Bronchial epithelial cell (primary cell): Measurements from ENCODE around the gene EIF2S2. TPM values are rescaled to one million over a fixed set of nuclear protein-coding genes. Genes with fewer than 3 reads are reported as not detected.

ENCODE experiments used
- DNase-seq: peaks from one replicate; pipeline ENCODE4 v3.0.0-alpha.2; 2010; ENCODE audit warnings: low read depth
- FAIRE-seq: peaks from 2 replicates; lab custom pipeline; 2011; peaks lifted over from hg19 to GRCh38; lab: Jason Lieb, UNC
- H3K27me3 ChIP-seq: 2 replicates; pipeline ENCODE4 v1.5.1; 2011; ENCODE audit warnings: low read length; ENCODE audit not compliant: control insufficient read depth, insufficient read depth
- H3K36me3 ChIP-seq: 2 replicates; pipeline ENCODE4 v1.5.1; 2011; ENCODE audit warnings: low read length; ENCODE audit not compliant: control insufficient read depth, insufficient read depth
- H3K4me3 ChIP-seq: 2 replicates; pipeline ENCODE4 v1.5.1; 2011; ENCODE audit warnings: mild to moderate bottlenecking, low read depth, low read length, control low read depth
- total RNA-seq: library from RNA; depleted of rRNA; stranded (reverse); fragments of >200 nt; gene quantifications from 2 replicates; pipeline ENCODE4 v1.2.1, GENCODE V29; 2014
- TF ChIP-seq, protein P1 (sequence below): IDR thresholded peaks from 2 replicates; pipeline ENCODE4 v1.5.1; 2011; ENCODE audit warnings: mild to moderate bottlenecking, moderate library complexity, low read length, control low read depth, inconsistent platforms; ENCODE audit not compliant: insufficient read depth, severe bottlenecking

EIF2S2 gene
- total RNA-seq, 1 donor from 2014 or later, result 129 TPM

GRCh38 chr20:34068001-34068400 lies 44.0 kb downstream of the EIF2S2 start:
- Histone ChIP-seq H3K36me3 (peaks cover 1% of the 10 kb centered on the region), H3K4me3 (no peak overlapping the region)

GRCh38 chr20:34066476-34067090 lies 45.5 kb downstream of the EIF2S2 start:
- no peaks in the 10 kb centered on the region for H3K36me3 ChIP-seq
- DNase-seq (peak; percentile 62), FAIRE-seq (no peak)
- no peak overlapping the region for H3K4me3 ChIP-seq
- TF ChIP-seq, protein P1, sequence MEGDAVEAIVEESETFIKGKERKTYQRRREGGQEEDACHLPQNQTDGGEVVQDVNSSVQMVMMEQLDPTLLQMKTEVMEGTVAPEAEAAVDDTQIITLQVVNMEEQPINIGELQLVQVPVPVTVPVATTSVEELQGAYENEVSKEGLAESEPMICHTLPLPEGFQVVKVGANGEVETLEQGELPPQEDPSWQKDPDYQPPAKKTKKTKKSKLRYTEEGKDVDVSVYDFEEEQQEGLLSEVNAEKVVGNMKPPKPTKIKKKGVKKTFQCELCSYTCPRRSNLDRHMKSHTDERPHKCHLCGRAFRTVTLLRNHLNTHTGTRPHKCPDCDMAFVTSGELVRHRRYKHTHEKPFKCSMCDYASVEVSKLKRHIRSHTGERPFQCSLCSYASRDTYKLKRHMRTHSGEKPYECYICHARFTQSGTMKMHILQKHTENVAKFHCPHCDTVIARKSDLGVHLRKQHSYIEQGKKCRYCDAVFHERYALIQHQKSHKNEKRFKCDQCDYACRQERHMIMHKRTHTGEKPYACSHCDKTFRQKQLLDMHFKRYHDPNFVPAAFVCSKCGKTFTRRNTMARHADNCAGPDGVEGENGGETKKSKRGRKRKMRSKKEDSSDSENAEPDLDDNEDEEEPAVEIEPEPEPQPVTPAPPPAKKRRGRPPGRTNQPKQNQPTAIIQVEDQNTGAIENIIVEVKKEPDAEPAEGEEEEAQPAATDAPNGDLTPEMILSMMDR, result no peak
- H3K27me3 ChIP-seq, result no peaks in the 10 kb centered on the region

More at GRCh38 chr20:34068001-34068400, 44.0 kb downstream of the EIF2S2 start:
- DNase-seq, result no peak
- H3K27me3 ChIP-seq, result no peaks in the 10 kb centered on the region
- TF ChIP-seq, protein P1, result no peak
- FAIRE-seq, result no peak

DNA sequence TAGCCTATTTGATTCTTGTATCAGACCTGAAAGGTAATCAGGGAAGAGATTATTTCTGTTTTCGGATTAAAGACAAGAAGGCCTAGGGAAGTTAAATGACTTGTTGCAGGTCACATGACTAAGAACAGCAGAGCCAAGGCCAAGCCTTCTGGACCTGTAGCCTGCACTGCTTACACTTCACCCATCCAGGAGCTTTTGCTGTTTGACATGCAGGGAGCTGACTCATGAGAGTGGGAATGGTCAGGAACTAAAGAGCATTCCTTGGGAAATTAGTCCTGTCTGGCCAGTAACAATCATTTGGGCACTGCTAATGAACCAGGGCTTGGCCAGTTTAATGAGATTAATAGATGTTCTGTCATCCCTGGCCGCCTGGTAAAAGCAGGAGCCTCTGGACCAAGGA lies 46.8 kb downstream of the EIF2S2 start:
- peak; percentile 66 for DNase-seq
- no peak for FAIRE-seq
- no peaks in the 10 kb centered on the region for H3K36me3 ChIP-seq
- H3K4me3 ChIP-seq, result no peak overlapping the region
- no peaks in the 10 kb centered on the region for H3K27me3 ChIP-seq
- TF ChIP-seq, protein P1, result no peak

GRCh38 chr20:34064286-34064685 lies 47.8 kb downstream of the EIF2S2 start:
- Histone ChIP-seq H3K27me3 (no peaks in the 10 kb centered on the region), H3K36me3 (no peaks in the 10 kb centered on the region), H3K4me3 (no peak overlapping the region)
- TF ChIP-seq, protein P1, result no peak
- DNase-seq (no peak), FAIRE-seq (no peak)

GRCh38 chr20:34062570-34063482 lies 49.2 kb downstream of the EIF2S2 start:
- no peak overlapping the region for H3K4me3 ChIP-seq
- DNase-seq (peak; percentile 77), FAIRE-seq (no peak)
- H3K36me3 ChIP-seq, result peaks cover 1% of the 10 kb centered on the region
- TF ChIP-seq, protein P1, result no peak
- no peaks in the 10 kb centered on the region for H3K27me3 ChIP-seq
